Heart left ventricle (tissue), 16 donors: ENCODE data around the gene LIMD2. TPM values are rescaled to one million over a fixed set of nuclear protein-coding genes. Genes with fewer than 3 reads are reported as not detected.
A peak's percentile ranks its signal among the peaks of the same experiment; 100 is the strongest.

ENCODE experiments used
- ATAC-seq, 4 donors: fragments of 200-7000 bp; cut with Tn5 transposase; one replicate each; pipeline ENCODE4 v1.9.1; 2020 to 2022; ENCODE audit warnings: moderate library complexity in 4 of 4, mild to moderate bottlenecking in 3 of 4, moderate number of reproducible peaks in 1 of 4
- DNase-seq, 5 donors: peaks; one replicate each; pipeline ENCODE4 v3.0.0-alpha.2; 2020
- H3K27ac ChIP-seq, 12 donors: fragments of 200-600 bp; sonication (generic) in 4 of 12; one replicate each; pipeline versions ENCODE4 v1.5.0 to v1.8.0; 2016 to 2022; ENCODE audit warnings: mild to moderate bottlenecking in 2 of 12
- H3K27me3 ChIP-seq, 9 donors: fragments of 200-600 bp; sonication (generic) in 2 of 9; one replicate each; pipeline versions ENCODE4 v1.5.1 to v1.8.0; 2016 to 2022; ENCODE audit warnings: mild to moderate bottlenecking in 3 of 9
- H3K36me3 ChIP-seq, 9 donors: fragments of 200-600 bp; sonication (generic) in 2 of 9; one replicate each; pipeline versions ENCODE4 v1.5.0 to v1.8.0; 2018 to 2022; ENCODE audit warnings: mild to moderate bottlenecking in 2 of 9
- H3K4me1 ChIP-seq, 12 donors: fragments of 200-600 bp; sonication (generic) in 4 of 12; one replicate each; pipeline versions ENCODE4 v1.5.0 to v1.8.0; 2016 to 2022; ENCODE audit warnings: mild to moderate bottlenecking in 3 of 12
- H3K4me3 ChIP-seq, 12 donors: fragments of 200-600 bp; sonication (generic) in 4 of 12; one replicate each; pipeline versions ENCODE4 v1.5.0 to v1.8.0; 2017 to 2022; ENCODE audit warnings: mild to moderate bottlenecking in 9 of 12, moderate library complexity in 4 of 12
- H3K9me3 ChIP-seq, 12 donors: fragments of 200-600 bp; sonication (generic) in 4 of 12; one replicate each; pipeline versions ENCODE4 v1.5.0 to v1.8.0; 2016 to 2022; ENCODE audit warnings: mild to moderate bottlenecking in 1 of 12
- CTCF ChIP-seq, 12 donors: fragments of 200-600 bp; sonication (generic) in 4 of 12; IDR thresholded peaks; one replicate each; pipeline versions ENCODE4 v1.5.0 to v1.8.0; 2018 to 2022; ENCODE audit warnings: antibody characterized with exemption in 12 of 12, mild to moderate bottlenecking in 5 of 12
- POLR2A ChIP-seq, 2 donors: fragments of 450-650 bp; IDR thresholded peaks; one replicate each; pipeline ENCODE4 v1.6.1; 2017; ENCODE audit warnings: antibody characterized with exemption in 2 of 2, mild to moderate bottlenecking in 2 of 2, moderate library complexity in 2 of 2
- WGBS, 4 donors: extraction: QIAGEN DNeasy Blood & Tissue Kit in 2 of 4; methylation state at CpG; one replicate each; pipeline versions ENCODE4 v1.1.5 to v1.1.7; 2013 to 2018; 5-methylcytosine and 5-hydroxymethylcytosine counted together
- intact Hi-C, 10 donors: fragments of 100-400 bp; cut with DNase I; formaldehyde crosslinking; loops; one replicate each; pipeline versions ENCODE4 v1.11.1 to v1.14.2; 2022
- polyA plus RNA-seq, 2 donors: library from polyadenylated mRNA; stranded (reverse); fragments of 200-250 nt; gene quantifications; one replicate each; pipeline ENCODE4 v1.2.3, GENCODE V29; 2013
- total RNA-seq, 9 donors: library from RNA; depleted of rRNA in 2 of 9; stranded (reverse); fragments of >200 nt in 2 of 9; fragmentation: NEBNext Ultra II Directional in 3 of 9; extraction: Animal tissue kit (Norgen Biotek cat#: 25700) in 3 of 9; gene quantifications; one replicate each; pipeline versions ENCODE4 v1.1.0 to v1.2.4, GENCODE V29; 2016 to 2023
- donor health status: ischemic (EF 13 %, LVEDD 7.1; RV severe dilation, severe dysfunction).
- donor health status: healthy with polysubstance abuse.
- donor health status: DM: no; HTN: yes; CAD: no.
- donor health status: DM: no; HTN: no; CAD: no.
- donor health status: ischemic (EF 25% LVEDD 6.9; RV normal size, moderate dysfunction).
- donor health status: ischemic (EF 25% LVEDD 5.7; RV mildly dilated, moderate dysfunction).
- donor health status: healthy.
- donor health status: DM: yes; HTN: yes; CAD: no.
- donor health status: ischemic (EF 35%, LVEDD 5.7; RV mildly dilated, moderate dysfunction).
- donor health status: nonischemic (EF 11% LVEDD 7.7; RV severe dilation, severe dysfunction).
- donor health status: DM: yes; HTN: yes; CAD: no.
- donor health status: PGD.
- donor health status: ischemic (EF 29% LVEDD 5.4; RV normal size, mild dysfunction).
- donor health status: nonischemic (EF 23%, LVEDD 6.1; RV moderate dilation, normal function).

LIMD2 gene
- total and polyA plus RNA-seq, 11 donors: 1.9 to 48.0 (median 3.5) TPM

GRCh38 chr17:63702721-63703015 is 2.7 kb upstream of the LIMD2 start:
- Histone ChIP-seq H3K4me3 (peak overlapping the region in 1 of 12 donors; percentile 73), H3K9me3 (no peaks in the 10 kb centered on the region), H3K36me3 (peaks cover 0 to 53% (median 43%) of the 10 kb centered on the region in 9 donors), H3K27me3 (no peaks in the 10 kb centered on the region), H3K4me1 (peaks cover 0 to 46% (median 17%) of the 10 kb centered on the region in 12 donors), H3K27ac (peak overlapping the region in 1 of 12 donors; percentile 96)
- intact Hi-C loops: loop anchor here in 2 of 10 donors (5.0 kb wide), 2 partner anchors 40 to 80 kb away; partner anchors contain the start of genes MAP3K3 (in 1 of the 2) and STRADA (in 1 of the 2)
- DNase-seq: no peak
- TF ChIP-seq CTCF (IDR thresholded peaks at IDR 0.05) (no peak), POLR2A (IDR thresholded peaks at IDR 0.05) (no peak)
- WGBS, 4 donors: 87 to 91% (median 90%) methylated on average over 6 of the region's 6 CpGs
- ATAC-seq: no peak

- H3K4me3 ChIP-seq: peak overlapping the region in 4 of 12 donors; percentile 0 to 76 (median 72)
- intact Hi-C loops: loop anchor here in 4 of 10 donors (1.0 to 5.0 kb wide), 4 partner anchors 27 to 80 kb away; partner anchors contain the start of genes STRADA (in 2 of the 4) and MAP3K3 (in 1 of the 4)
- TF ChIP-seq CTCF (IDR thresholded peaks at IDR 0.05): no peak
- no peak for TF ChIP-seq POLR2A (IDR thresholded peaks at IDR 0.05)
- WGBS, 4 donors: 81 to 88% (median 85%) methylated on average over 19 of the region's 19 CpGs
- peaks cover 0 to 52% (median 21%) of the 10 kb centered on the region in 12 donors for H3K4me1 ChIP-seq
- H3K9me3 ChIP-seq: no peaks in the 10 kb centered on the region
- no peaks in the 10 kb centered on the region for H3K27me3 ChIP-seq
- peak overlapping the region in 3 of 12 donors; percentile 48 to 96 (median 81) for H3K27ac ChIP-seq
- DNase-seq (peak in 2 of 5 donors; percentile 46 to 79), ATAC-seq (no peak)
- peaks cover 0 to 49% (median 41%) of the 10 kb centered on the region in 9 donors for H3K36me3 ChIP-seq
Observed at GRCh38 chr17:63701868-63702720, 2.2 kb upstream of the LIMD2 start.

- peak overlapping the region in 11 of 12 donors; percentile 18 to 76 (median 63) for H3K4me3 ChIP-seq
- peaks cover 0 to 52% (median 22%) of the 10 kb centered on the region in 12 donors for H3K4me1 ChIP-seq
- no peaks in the 10 kb centered on the region for H3K9me3 ChIP-seq
- H3K27ac ChIP-seq: peak overlapping the region; percentile 39 to 96 (median 72)
- H3K27me3 ChIP-seq: no peaks in the 10 kb centered on the region
- ATAC-seq: no peak
- DNase-seq: no peak
- intact Hi-C loops: loop anchor here in 4 of 10 donors (1.0 to 5.0 kb wide), 4 partner anchors 26 to 79 kb away; partner anchors contain the start of genes STRADA (in 2 of the 4) and MAP3K3 (in 1 of the 4)
- TF ChIP-seq POLR2A (IDR thresholded peaks at IDR 0.05) (no peak), CTCF (IDR thresholded peaks at IDR 0.05) (no peak)
- 61 to 74% (median 68%) methylated on average over 10 of the region's 10 CpGs for WGBS, 4 donors
- H3K36me3 ChIP-seq: peaks cover 0 to 42% (median 36%) of the 10 kb centered on the region in 9 donors
Observed at GRCh38 chr17:63701456-63701820, 1.5 kb upstream of the LIMD2 start.
